SK-N-SH (cell line): ENCODE results near the gene ACYP2. TPM values are rescaled to one million over a fixed set of nuclear protein-coding genes. Genes with fewer than 3 reads are reported as not detected.

Source experiments
- CTCF ChIA-PET: fragments of 300-600, 350-600 bp; formaldehyde crosslinking; extraction: SDS; loops from one replicate; lab custom pipeline; 2021; lab: Yijun Ruan, JAX
- POLR2A ChIA-PET: fragments of 350-600 bp; sonication (Branson Sonifier 250); formaldehyde crosslinking; extraction: SDS; loops from one replicate; lab custom pipeline; 2020; ENCODE audit warnings: antibody characterized with exemption, inconsistent platforms; lab: Yijun Ruan, JAX
- DNase-seq: peaks from one replicate; pipeline ENCODE4 v3.0.0; 2012
- H2AFZ ChIP-seq: fragments of 200-600 bp; sonication (generic); 2 replicates; pipeline ENCODE4 v1.8.1; 2016; ENCODE audit warnings: antibody characterized with exemption, mild to moderate bottlenecking, low read depth
- H3F3A ChIP-seq: fragments of 200-600 bp; sonication (generic); replicated peaks from 2 replicates; pipeline ENCODE3; 2016; ENCODE audit warnings: antibody characterized with exemption, mild to moderate bottlenecking; ENCODE audit not compliant: insufficient read depth
- H3K27ac ChIP-seq, 2 experiments: fragments of 200-500 bp in 1 of 2; fragments of 200-600 bp in 1 of 2; sonication (Bioruptor generic) in 1 of 2; sonication (generic), shearing (Covaris generic) in 1 of 2; 2 replicates each; pipeline versions ENCODE4 v1.5.1 to v1.6.1; 2014 to 2016; ENCODE audit warnings: low read depth in 2 of 2, inconsistent platforms in 1 of 2, low read length in 1 of 2, mild to moderate bottlenecking in 1 of 2, mixed read lengths in 1 of 2
- H3K27me3 ChIP-seq: fragments of 200-600 bp; sonication (generic), shearing (Covaris generic); 2 replicates; pipeline ENCODE4 v1.6.1; 2016; ENCODE audit warnings: mixed run types; ENCODE audit not compliant: insufficient read depth
- H3K36me3 ChIP-seq, 2 experiments: fragments of 200-500 bp in 1 of 2; fragments of 200-600 bp in 1 of 2; sonication (Bioruptor generic) in 1 of 2; sonication (generic) in 1 of 2; replicated peaks in 1 of 2; 2 replicates each; pipeline versions ENCODE3 to v1.5.1; 2014 to 2016; ENCODE audit warnings: low read length in 1 of 2, mild to moderate bottlenecking in 1 of 2; ENCODE audit not compliant: insufficient read depth in 2 of 2, control insufficient read depth in 1 of 2
- H3K4me1 ChIP-seq, 2 experiments: fragments of 200-500 bp in 1 of 2; fragments of 200-600 bp in 1 of 2; sonication (Bioruptor generic) in 1 of 2; sonication (generic), shearing (Covaris generic) in 1 of 2; 2 replicates each; pipeline versions ENCODE4 v1.5.1 to v1.6.1; 2014 to 2016; ENCODE audit warnings: low read depth in 1 of 2, low read length in 1 of 2, mixed run types in 1 of 2; ENCODE audit not compliant: insufficient read depth in 2 of 2, control insufficient read depth in 1 of 2
- H3K4me2 ChIP-seq: fragments of 200-600 bp; sonication (generic), shearing (Covaris generic); 2 replicates; pipeline ENCODE4 v1.6.1; 2017; ENCODE audit warnings: mixed run types
- H3K4me3 ChIP-seq, 2 experiments: fragments of 200-500 bp in 1 of 2; fragments of 200-600 bp in 1 of 2; sonication (Bioruptor generic) in 1 of 2; sonication (generic), shearing (Covaris generic) in 1 of 2; 2 replicates each; pipeline versions ENCODE4 v1.5.1 to v1.8.1; 2014 to 2016; ENCODE audit warnings: low read depth in 2 of 2, inconsistent platforms in 1 of 2, low read length in 1 of 2, mild to moderate bottlenecking in 1 of 2, mixed read lengths in 1 of 2, moderate library complexity in 1 of 2
- H3K79me2 ChIP-seq: fragments of 200-600 bp; sonication (generic); 2 replicates; pipeline ENCODE4 v1.8.1; 2017; ENCODE audit warnings: mild to moderate bottlenecking; ENCODE audit not compliant: insufficient read depth
- H3K9ac ChIP-seq: fragments of 200-600 bp; sonication (generic); 2 replicates; pipeline ENCODE4 v1.6.1; 2017; ENCODE audit warnings: mixed run types
- H3K9me2 ChIP-seq: fragments of 200-600 bp; sonication (generic); 2 replicates; pipeline ENCODE4 v1.6.1; 2017; ENCODE audit warnings: mixed run types
- H3K9me3 ChIP-seq: fragments of 200-600 bp; sonication (generic); 2 replicates; pipeline ENCODE4 v1.6.1; 2017; ENCODE audit warnings: mixed run types, mild to moderate bottlenecking, moderate library complexity
- H4K20me1 ChIP-seq: fragments of 200-600 bp; sonication (generic); 2 replicates; pipeline ENCODE4 v1.6.1; 2017; ENCODE audit warnings: mild to moderate bottlenecking, mixed run types; ENCODE audit not compliant: insufficient read depth
- CHD2 ChIP-seq: fragments of 150-350 bp; IDR thresholded peaks from 2 replicates; pipeline ENCODE4 v1.6.1; 2018; ENCODE audit warnings: low read length; ENCODE audit not compliant: partially characterized antibody
- ELF1 ChIP-seq: IDR thresholded peaks from 2 replicates; pipeline ENCODE4 v1.4.0; 2012
- EP300 ChIP-seq, 2 experiments: IDR thresholded peaks; 2 replicates each; pipeline versions ENCODE4 v1.4.0 to v1.6.1; 2012; ENCODE audit warnings: borderline replicate concordance in 1 of 2, low read depth in 1 of 2, low read length in 1 of 2
- FOSL2 ChIP-seq: IDR thresholded peaks from 2 replicates; pipeline ENCODE4 v1.4.0; 2012; ENCODE audit warnings: low read depth, mild to moderate bottlenecking, moderate library complexity, borderline replicate concordance
- FOXM1 ChIP-seq: IDR thresholded peaks from 2 replicates; pipeline ENCODE4 v1.4.0; 2012; ENCODE audit warnings: low read depth, mild to moderate bottlenecking
- GABPA ChIP-seq: IDR thresholded peaks from 2 replicates; pipeline ENCODE4 v1.4.0; 2012; ENCODE audit warnings: low read depth, mild to moderate bottlenecking
- GATA2 ChIP-seq: sonication (generic); formaldehyde crosslinking; IDR thresholded peaks from 2 replicates; pipeline ENCODE4 v1.5.0; 2020; ENCODE audit warnings: mild to moderate bottlenecking, missing genetic modification reagents
- IRF3 ChIP-seq: fragments of 150-350 bp; IDR thresholded peaks from 2 replicates; pipeline ENCODE4 v1.6.1; 2016; ENCODE audit warnings: mild to moderate bottlenecking, low read depth, low read length
- MEF2A ChIP-seq: IDR thresholded peaks from 2 replicates; pipeline ENCODE4 v1.4.0; 2012; ENCODE audit warnings: low read depth, borderline replicate concordance
- NRF1 ChIP-seq: IDR thresholded peaks from 2 replicates; pipeline ENCODE4 v1.6.1; 2012; ENCODE audit warnings: low read depth, mild to moderate bottlenecking, low read length
- PBX3 ChIP-seq: IDR thresholded peaks from 2 replicates; pipeline ENCODE4; 2012
- RAD21 ChIP-seq: IDR thresholded peaks from 2 replicates; pipeline ENCODE4 v1.6.1; 2012; ENCODE audit warnings: mild to moderate bottlenecking, low read length
- RFX5 ChIP-seq: IDR thresholded peaks from 2 replicates; pipeline ENCODE4 v1.6.1; 2012; ENCODE audit warnings: mild to moderate bottlenecking, improper control_type of control experiment, low read length
- RXRA ChIP-seq: IDR thresholded peaks from 2 replicates; pipeline ENCODE4 v1.4.0; 2012; ENCODE audit warnings: low read depth, mild to moderate bottlenecking, borderline replicate concordance
- SIN3A ChIP-seq: IDR thresholded peaks from 2 replicates; pipeline ENCODE4 v1.6.1; 2012; ENCODE audit warnings: low read depth, mild to moderate bottlenecking, low read length, moderate library complexity, borderline replicate concordance
- SMC3 ChIP-seq: IDR thresholded peaks from 2 replicates; pipeline ENCODE4 v1.6.1; 2012; ENCODE audit warnings: low read depth, low read length, improper control_type of control experiment
- USF1 ChIP-seq: IDR thresholded peaks from 2 replicates; pipeline ENCODE4 v1.4.0; 2012; ENCODE audit warnings: low read depth, borderline replicate concordance
- polyA plus RNA-seq, 3 experiments: library from polyadenylated mRNA; depleted of rRNA; stranded (reverse); fragments of >200 nt; gene quantifications; 2 replicates each; pipeline ENCODE4 v1.2.3, GENCODE V29; 2012

Gene ACYP2
- polyA plus RNA-seq, 1 of the 3 experiments (the other 2 are of a cell fraction) = 8.8 TPM

- H3F3A ChIP-seq = no peaks in the 10 kb centered on the region
- CTCF ChIA-PET = interaction anchor here (1.1 to 1.4 kb wide), 2 partner anchors 14 to 147 kb away, joined by 3 read pairs; no protein-coding TSS in a partner anchor
- POLR2A ChIA-PET = interaction anchor here (0.9 kb wide), 1 partner anchor 139 kb away, joined by 3 read pairs; the partner anchor contains the start of gene ACYP2
- H3K4me1 ChIP-seq = no peaks in the 10 kb centered on the region
- H3K27ac ChIP-seq = no peak overlapping the region
- no peak for TF ChIP-seq CHD2
- no peak for TF ChIP-seq PBX3
- TF ChIP-seq GABPA = no peak
- no peak for TF ChIP-seq ELF1
- TF ChIP-seq GATA2 = no peak
- no peak for TF ChIP-seq EP300 (IDR thresholded peaks at IDR 0.05; ENCODE audit: borderline replicate concordance in 1 of 2, low read depth in 1 of 2, low read length in 1 of 2)
- TF ChIP-seq FOXM1 = no peak
- no peak for TF ChIP-seq NRF1
- no peak for TF ChIP-seq SIN3A
- no peak for TF ChIP-seq RFX5
- no peak for TF ChIP-seq RAD21
- no peak for TF ChIP-seq FOSL2
- no peak for TF ChIP-seq SMC3
- TF ChIP-seq IRF3 = no peak
- no peak for TF ChIP-seq RXRA
- no peak for TF ChIP-seq MEF2A
- no peak for TF ChIP-seq USF1
- H4K20me1 ChIP-seq = no peaks in the 10 kb centered on the region
- H3K36me3 ChIP-seq = no peaks in the 10 kb centered on the region
- H3K79me2 ChIP-seq = no peaks in the 10 kb centered on the region
- no peak for DNase-seq
- H3K4me3 ChIP-seq = no peak overlapping the region
- no peaks in the 10 kb centered on the region for H3K9me3 ChIP-seq
- no peaks in the 10 kb centered on the region for H3K9me2 ChIP-seq
- H3K27me3 ChIP-seq = no peaks in the 10 kb centered on the region
- no peak overlapping the region for H3K9ac ChIP-seq
- no peak overlapping the region for H3K4me2 ChIP-seq
- H2AFZ ChIP-seq = no peak overlapping the region
Observed at GRCh38 chr2:54254180-54254579, 138.8 kb downstream of the ACYP2 start.
